ENCODE measurements around the gene ARHGEF19. TPM values are rescaled to one million over a fixed set of nuclear protein-coding genes. Genes with fewer than 3 reads are reported as not detected.

ARHGEF19 gene
- total and polyA plus RNA-seq, 2 of the 13 experiments (the other 11 are each of a cell fraction or from before 2014, with no cell fraction given) = 1.7 to 1.8 TPM

GRCh38 chr1:16148329-16149092 lies 63.9 kb downstream of the ARHGEF19 start (continued):
- TF ChIP-seq CREBL2 (CRISPR knock-in tag; IDR thresholded peaks at IDR 0.05; ENCODE audit: borderline replicate concordance) (no peak), ZNF687 (CRISPR knock-in tag; IDR thresholded peaks at IDR 0.05) (peak; percentile 46), PRPF4 (IDR thresholded peaks at IDR 0.05; ENCODE audit: low read depth, low read length, poor library complexity, severe bottlenecking) (peak; percentile 96), PCBP1 (IDR thresholded peaks at IDR 0.05; ENCODE audit: borderline replicate concordance, low read depth, low read length) (no peak), EP300 (IDR thresholded peaks at IDR 0.05; ENCODE audit: low read depth in 2 of 2, low read length in 2 of 2) (no peak), EP300 (CRISPR knock-in tag; IDR thresholded peaks at IDR 0.05; ENCODE audit: borderline replicate concordance) (no peak), MAF1 (CRISPR knock-in tag; IDR thresholded peaks at IDR 0.05; ENCODE audit: borderline replicate concordance) (no peak), ATF7 (IDR thresholded peaks at IDR 0.05) (no peak), ATF7 (CRISPR knock-in tag; IDR thresholded peaks at IDR 0.05) (no peak), ZC3H13 (CRISPR knock-in tag; IDR thresholded peaks at IDR 0.05) (peak; percentile 91), TCF7L2 (IDR thresholded peaks at IDR 0.05; ENCODE audit: low read depth, low read length) (no peak), POLR2A (IDR thresholded peaks at IDR 0.05; ENCODE audit: insufficient read depth in 1 of 2, low read depth in 2 of 2, low read length in 2 of 2) (0 out of 4 replicates have a peak, but pooled peaks of 1 of the 2 experiments have one; percentile 39), ZBTB38 (CRISPR knock-in tag; IDR thresholded peaks at IDR 0.05) (peak; percentile 99), DR1 (CRISPR knock-in tag; IDR thresholded peaks at IDR 0.05) (no peak), ZNF724P (CRISPR knock-in tag; IDR thresholded peaks at IDR 0.05; ENCODE audit: borderline replicate concordance) (no peak), AFF4 (CRISPR knock-in tag; IDR thresholded peaks at IDR 0.05) (no peak), HNRNPL (IDR thresholded peaks at IDR 0.05; ENCODE audit: low read depth, low read length) (peak; percentile 94), USF2 (IDR thresholded peaks at IDR 0.05; ENCODE audit: low read depth, low read length) (no peak), USF2 (CRISPR knock-in tag; IDR thresholded peaks at IDR 0.05; ENCODE audit: borderline replicate concordance) (no peak), ZNF143 (CRISPR knock-in tag; IDR thresholded peaks at IDR 0.05) (no peak)

Measured in HepG2 (cell line).